IPS-15b (cell line): Measurements from ENCODE around the gene COL27A1.

ENCODE experiments used
- H3K27me3 ChIP-seq: one replicate; pipeline ENCODE4 v1.6.1; 2013; ENCODE audit warnings: low read length; ENCODE audit not compliant: control insufficient read depth, insufficient read depth
- H3K36me3 ChIP-seq: one replicate; pipeline ENCODE4 v1.6.1; 2013; ENCODE audit warnings: low read length; ENCODE audit not compliant: control insufficient read depth, insufficient read depth
- H3K4me1 ChIP-seq: one replicate; pipeline ENCODE4 v1.6.1; 2013; ENCODE audit warnings: mild to moderate bottlenecking, low read length; ENCODE audit not compliant: control insufficient read depth, insufficient read depth
- H3K4me3 ChIP-seq: one replicate; pipeline ENCODE4 v1.5.1; 2013; ENCODE audit warnings: low read depth, low read length
- H3K9ac ChIP-seq: one replicate; pipeline ENCODE4 v1.6.1; 2013; ENCODE audit warnings: low read depth, mild to moderate bottlenecking, low read length
- H3K9me3 ChIP-seq: one replicate; pipeline ENCODE4 v1.6.1; 2013; ENCODE audit warnings: mild to moderate bottlenecking, low read length; ENCODE audit not compliant: control insufficient read depth, insufficient read depth

COL27A1 gene

GRCh38 chr9:114355821-114356220, 200.5 kb downstream of the COL27A1 start:
- peaks cover 20% of the 10 kb centered on the region for H3K36me3 ChIP-seq
- no peaks in the 10 kb centered on the region for H3K4me1 ChIP-seq
- H3K4me3 ChIP-seq = no peak overlapping the region
- no peaks in the 10 kb centered on the region for H3K27me3 ChIP-seq
- H3K9ac ChIP-seq = no peak overlapping the region
- no peaks in the 10 kb centered on the region for H3K9me3 ChIP-seq

- Histone ChIP-seq H3K27me3 (no peaks in the 10 kb centered on the region), H3K36me3 (peaks cover 28% of the 10 kb centered on the region), H3K9ac (no peak overlapping the region), H3K4me3 (no peak overlapping the region), H3K9me3 (no peaks in the 10 kb centered on the region), H3K4me1 (no peaks in the 10 kb centered on the region)
Observed at GRCh38 chr9:114356792-114357191, 201.5 kb downstream of the COL27A1 start.

- H3K36me3 ChIP-seq = peaks cover 28% of the 10 kb centered on the region
- H3K27me3 ChIP-seq = no peaks in the 10 kb centered on the region
- H3K4me1 ChIP-seq = no peaks in the 10 kb centered on the region
- H3K9ac ChIP-seq = no peak overlapping the region
- no peaks in the 10 kb centered on the region for H3K9me3 ChIP-seq
- H3K4me3 ChIP-seq = no peak overlapping the region
Observed at GRCh38 chr9:114357360-114357759, 202.0 kb downstream of the COL27A1 start.

GRCh38 chr9:114357911-114358328, 202.6 kb downstream of the COL27A1 start:
- Histone ChIP-seq H3K9ac (no peak overlapping the region), H3K9me3 (no peaks in the 10 kb centered on the region), H3K27me3 (no peaks in the 10 kb centered on the region), H3K4me1 (no peaks in the 10 kb centered on the region), H3K36me3 (peaks cover 28% of the 10 kb centered on the region), H3K4me3 (no peak overlapping the region)

- no peaks in the 10 kb centered on the region for H3K27me3 ChIP-seq
- peaks cover 30% of the 10 kb centered on the region for H3K36me3 ChIP-seq
- no peak overlapping the region for H3K9ac ChIP-seq
- H3K9me3 ChIP-seq = no peaks in the 10 kb centered on the region
- H3K4me1 ChIP-seq = no peaks in the 10 kb centered on the region
- H3K4me3 ChIP-seq = no peak overlapping the region
Observed at GRCh38 chr9:114359801-114360200, 204.5 kb downstream of the COL27A1 start.

- no peaks in the 10 kb centered on the region for H3K4me1 ChIP-seq
Observed at GRCh38 chr9:114361542-114361941, 206.2 kb downstream of the COL27A1 start.

More at GRCh38 chr9:114361542-114361941, 206.2 kb downstream of the COL27A1 start:
- Histone ChIP-seq H3K9ac (no peak overlapping the region), H3K36me3 (peaks cover 30% of the 10 kb centered on the region), H3K27me3 (no peaks in the 10 kb centered on the region), H3K4me3 (no peak overlapping the region), H3K9me3 (no peaks in the 10 kb centered on the region)
